G401 (cell line): ENCODE measurements around the gene SBNO2. TPM values are rescaled to one million over a fixed set of nuclear protein-coding genes. Genes with fewer than 3 reads are reported as not detected.

Source experiments
- DNase-seq: peaks from one replicate; pipeline ENCODE4 v3.0.0-alpha.2; 2015; ENCODE audit warnings: low spot score
- in situ Hi-C: cut with HindIII; loops from 2 replicates; pipeline ENCODE4 v1.10.0; 2016; ENCODE audit warnings: low sequenced_read_pairs, mixed read lengths
- total RNA-seq: library from RNA; depleted of rRNA; stranded (reverse); fragments of >200 nt; shearing (Covaris generic); gene quantifications from 2 replicates; pipeline ENCODE4 v1.2.3, GENCODE V29; 2014

The SBNO2 gene
- total RNA-seq, 1 experiment from 2014 or later = 25.1 TPM

GRCh38 chr19:1070931-1071791 is 102.9 kb downstream of the SBNO2 start:
- no peak for DNase-seq
- in situ Hi-C loops = no loop called here

GRCh38 chr19:1070576-1070930 is 103.5 kb downstream of the SBNO2 start:
- in situ Hi-C loops = no loop called here
- peak; percentile 20 for DNase-seq

- in situ Hi-C loops = no loop called here
- DNase-seq = no peak
Observed at GRCh38 chr19:1069009-1069779, 104.9 kb downstream of the SBNO2 start.

- in situ Hi-C loops = no loop called here
- DNase-seq = no peak
Observed at GRCh38 chr19:1068009-1069001, 105.8 kb downstream of the SBNO2 start.

- no peak for DNase-seq
- in situ Hi-C loops = no loop called here
Observed at GRCh38 chr19:1067341-1067957, 106.6 kb downstream of the SBNO2 start.

GRCh38 chr19:1066748-1067340 is 107.2 kb downstream of the SBNO2 start, which contains the start of gene ARHGAP45:
ARHGAP45 (plus strand) TSS chr19:1067167; CDS start chr19:1067406, 239 bp downstream.
- in situ Hi-C loops = no loop called here
- DNase-seq = no peak

GRCh38 chr19:1066251-1066747 is 107.8 kb downstream of the SBNO2 start:
- no peak for DNase-seq
- in situ Hi-C loops = no loop called here

- DNase-seq = no peak
- in situ Hi-C loops = no loop called here
Observed at GRCh38 chr19:1065606-1066109, 108.4 kb downstream of the SBNO2 start.

- no peak for DNase-seq
- in situ Hi-C loops = no loop called here
Observed at GRCh38 chr19:1064661-1065605, 109.1 kb downstream of the SBNO2 start.

- DNase-seq = no peak
- in situ Hi-C loops = no loop called here
Observed at GRCh38 chr19:1063909-1064660, 110.0 kb downstream of the SBNO2 start.

GRCh38 chr19:1063030-1063908 is 110.8 kb downstream of the SBNO2 start:
- in situ Hi-C loops = no loop called here
- no peak for DNase-seq

GRCh38 chr19:1062387-1063029 is 111.6 kb downstream of the SBNO2 start:
- in situ Hi-C loops = no loop called here
- no peak for DNase-seq

GRCh38 chr19:1061987-1062386 is 112.1 kb downstream of the SBNO2 start:
- in situ Hi-C loops = no loop called here
- no peak for DNase-seq

GRCh38 chr19:1060689-1061088 is 113.4 kb downstream of the SBNO2 start:
- DNase-seq = no peak
- in situ Hi-C loops = no loop called here

- in situ Hi-C loops = no loop called here
- no peak for DNase-seq
Observed at GRCh38 chr19:1058112-1058511, 116.0 kb downstream of the SBNO2 start.
